GM13976 (cell line): ENCODE data around the gene SPRR1A.

Experiments used
- DNase-seq: peaks from one replicate; pipeline ENCODE4 v3.0.0; 2012; ENCODE audit warnings: low spot score
- in situ Hi-C: fragments of 300-500 bp; cut with MboI; formaldehyde crosslinking; loops from one replicate; pipeline ENCODE4 v1.12.0; 2022; ENCODE audit warnings: low sequenced_read_pairs, mixed read lengths, inconsistent platforms; ENCODE audit not compliant: unreplicated experiment
- TF ChIP-seq, protein P1 (sequence below): IDR thresholded peaks from 2 replicates; pipeline ENCODE4 v1.5.1; 2012; ENCODE audit warnings: borderline replicate concordance, mild to moderate bottlenecking; ENCODE audit not compliant: insufficient read depth; ENCODE audit errors: extremely low read depth, missing control alignments, control extremely low read depth

The SPRR1A gene

DNA sequence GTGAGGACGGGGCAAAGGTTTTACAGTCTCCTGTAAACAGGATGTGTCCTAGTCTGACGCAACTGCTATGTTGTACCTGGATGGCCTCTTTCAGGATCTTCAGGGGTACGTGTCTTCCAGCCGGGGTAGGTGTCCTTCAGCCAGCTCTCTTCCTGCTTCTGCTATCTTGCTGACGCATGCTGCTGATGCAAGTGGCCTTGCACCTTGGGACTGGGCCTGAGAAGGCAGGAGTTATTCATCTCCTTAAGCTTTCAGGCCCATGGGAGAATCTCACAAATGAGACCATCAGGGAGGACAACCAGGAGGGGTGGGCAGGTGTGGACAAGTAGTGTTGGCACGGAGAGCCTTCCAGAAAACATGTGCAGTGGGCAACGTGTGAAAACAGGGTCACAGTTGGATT, 39.2 kb downstream of the SPRR1A start:
- DNase-seq = no peak

DNA sequence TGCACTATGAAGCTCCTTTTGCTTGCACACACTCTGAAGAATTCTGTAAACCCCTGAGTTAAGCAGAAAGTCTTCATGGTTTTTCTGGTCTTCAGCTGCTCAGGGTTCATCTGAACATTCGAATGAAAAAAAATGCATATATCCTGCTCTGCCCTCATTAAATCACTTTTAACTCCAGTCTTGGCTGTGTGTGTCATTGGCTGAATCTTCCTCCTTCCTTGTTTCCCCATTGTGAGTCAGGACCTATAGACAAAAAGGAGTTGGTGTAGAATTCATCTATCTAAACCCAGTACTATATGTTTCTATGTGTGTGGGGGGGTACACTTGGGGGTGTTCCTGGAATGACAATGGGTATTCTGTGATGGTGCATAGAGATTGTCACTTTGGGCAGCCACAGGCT, 40.5 kb downstream of the SPRR1A start:
- DNase-seq = no peak
- in situ Hi-C loops = no loop called here
- TF ChIP-seq, protein P1, sequence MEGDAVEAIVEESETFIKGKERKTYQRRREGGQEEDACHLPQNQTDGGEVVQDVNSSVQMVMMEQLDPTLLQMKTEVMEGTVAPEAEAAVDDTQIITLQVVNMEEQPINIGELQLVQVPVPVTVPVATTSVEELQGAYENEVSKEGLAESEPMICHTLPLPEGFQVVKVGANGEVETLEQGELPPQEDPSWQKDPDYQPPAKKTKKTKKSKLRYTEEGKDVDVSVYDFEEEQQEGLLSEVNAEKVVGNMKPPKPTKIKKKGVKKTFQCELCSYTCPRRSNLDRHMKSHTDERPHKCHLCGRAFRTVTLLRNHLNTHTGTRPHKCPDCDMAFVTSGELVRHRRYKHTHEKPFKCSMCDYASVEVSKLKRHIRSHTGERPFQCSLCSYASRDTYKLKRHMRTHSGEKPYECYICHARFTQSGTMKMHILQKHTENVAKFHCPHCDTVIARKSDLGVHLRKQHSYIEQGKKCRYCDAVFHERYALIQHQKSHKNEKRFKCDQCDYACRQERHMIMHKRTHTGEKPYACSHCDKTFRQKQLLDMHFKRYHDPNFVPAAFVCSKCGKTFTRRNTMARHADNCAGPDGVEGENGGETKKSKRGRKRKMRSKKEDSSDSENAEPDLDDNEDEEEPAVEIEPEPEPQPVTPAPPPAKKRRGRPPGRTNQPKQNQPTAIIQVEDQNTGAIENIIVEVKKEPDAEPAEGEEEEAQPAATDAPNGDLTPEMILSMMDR = no peak

More for the DNA sequence above, 39.2 kb downstream of the SPRR1A start:
- in situ Hi-C loops = no loop called here
- TF ChIP-seq, protein P1 = no peak

DNA sequence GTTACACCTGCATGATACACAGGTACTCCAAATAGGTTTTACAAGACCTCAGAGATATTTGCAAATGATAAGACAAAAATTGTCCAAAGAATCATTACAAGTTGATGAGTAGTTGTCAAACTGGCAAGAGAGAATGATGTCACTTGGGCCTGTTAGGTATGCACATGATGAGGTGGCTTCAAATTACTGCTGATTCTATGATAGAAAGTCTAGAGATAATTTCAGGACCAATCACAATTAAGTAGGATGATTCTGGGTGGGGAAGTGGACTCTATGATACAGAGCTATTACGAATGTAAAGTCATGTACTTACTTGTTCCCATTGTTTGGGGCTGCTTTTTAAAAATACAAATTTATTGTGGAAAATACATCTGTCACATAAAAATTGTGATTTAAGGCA, 41.9 kb downstream of the SPRR1A start:
- in situ Hi-C loops = no loop called here

DNA sequence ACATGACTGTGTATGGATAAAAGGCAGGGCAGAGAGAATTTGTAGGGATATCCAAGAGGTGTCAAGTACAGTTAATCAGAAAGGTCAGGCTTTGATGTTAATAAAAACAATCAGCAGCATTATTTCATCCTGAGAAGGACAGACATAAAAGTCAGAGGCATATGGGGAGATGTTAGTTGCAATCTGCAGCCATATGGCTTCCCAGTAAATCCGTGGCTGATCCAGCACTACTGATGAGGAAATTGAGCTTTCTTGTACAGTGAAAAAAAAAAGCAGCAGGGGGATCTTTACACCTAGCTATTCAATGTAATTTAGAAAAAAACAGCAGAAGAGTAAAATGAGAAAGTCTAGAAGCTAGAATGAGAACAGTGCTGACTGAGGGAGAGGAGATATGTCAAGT, 44.9 kb downstream of the SPRR1A start:
- TF ChIP-seq, protein P1 = no peak
- DNase-seq = no peak
- in situ Hi-C loops = no loop called here

More for the DNA sequence above, 41.9 kb downstream of the SPRR1A start:
- TF ChIP-seq, protein P1 = no peak
- DNase-seq = no peak

DNA sequence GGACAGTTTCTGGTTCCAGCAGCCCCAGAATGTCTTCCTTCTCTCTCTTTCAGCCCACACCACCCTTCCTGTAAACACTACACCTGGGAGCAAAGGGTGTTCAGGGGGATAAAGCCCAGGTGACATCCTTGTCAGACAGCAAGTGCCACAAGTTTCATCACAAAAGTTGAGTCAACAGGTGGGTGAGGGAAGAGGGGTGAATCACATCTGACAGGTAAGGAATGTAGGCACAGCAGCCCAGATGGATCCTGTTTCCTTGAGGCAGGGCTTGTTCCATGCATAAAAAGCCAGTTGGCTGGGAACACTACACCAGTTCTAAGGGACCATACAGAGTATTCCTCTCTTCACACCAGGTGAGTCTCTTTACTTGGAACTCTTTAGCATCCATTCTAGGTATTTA, 47.0 kb downstream of the SPRR1A start, which contains the start of gene SPRR1B:
Gene SPRR1B (plus strand): TSS at position 309 of the 400 bp plus-strand sequence. CDS start 1,143 bp downstream, outside the sequence.
- DNase-seq = no peak
- TF ChIP-seq, protein P1 = no peak
- in situ Hi-C loops = no loop called here

DNA sequence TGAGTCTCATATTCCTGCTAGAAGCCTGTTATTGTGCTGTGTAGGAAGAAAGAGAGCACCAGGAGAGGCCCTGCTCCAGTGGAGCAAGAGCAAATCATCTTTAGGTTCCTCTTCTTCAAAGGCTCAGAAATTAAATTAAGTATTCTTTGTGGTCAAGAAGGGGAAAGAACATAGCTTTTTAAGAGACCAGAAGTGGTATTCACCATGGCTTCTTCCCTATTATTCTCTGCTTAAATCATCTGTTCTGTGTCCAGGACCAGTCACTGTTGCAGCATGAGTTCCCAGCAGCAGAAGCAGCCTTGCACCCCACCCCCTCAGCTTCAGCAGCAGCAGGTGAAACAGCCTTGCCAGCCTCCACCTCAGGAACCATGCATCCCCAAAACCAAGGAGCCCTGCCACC, 48.2 kb downstream of the SPRR1A start:
- DNase-seq = peak; percentile 13
- in situ Hi-C loops = no loop called here
- TF ChIP-seq, protein P1 = no peak

DNA sequence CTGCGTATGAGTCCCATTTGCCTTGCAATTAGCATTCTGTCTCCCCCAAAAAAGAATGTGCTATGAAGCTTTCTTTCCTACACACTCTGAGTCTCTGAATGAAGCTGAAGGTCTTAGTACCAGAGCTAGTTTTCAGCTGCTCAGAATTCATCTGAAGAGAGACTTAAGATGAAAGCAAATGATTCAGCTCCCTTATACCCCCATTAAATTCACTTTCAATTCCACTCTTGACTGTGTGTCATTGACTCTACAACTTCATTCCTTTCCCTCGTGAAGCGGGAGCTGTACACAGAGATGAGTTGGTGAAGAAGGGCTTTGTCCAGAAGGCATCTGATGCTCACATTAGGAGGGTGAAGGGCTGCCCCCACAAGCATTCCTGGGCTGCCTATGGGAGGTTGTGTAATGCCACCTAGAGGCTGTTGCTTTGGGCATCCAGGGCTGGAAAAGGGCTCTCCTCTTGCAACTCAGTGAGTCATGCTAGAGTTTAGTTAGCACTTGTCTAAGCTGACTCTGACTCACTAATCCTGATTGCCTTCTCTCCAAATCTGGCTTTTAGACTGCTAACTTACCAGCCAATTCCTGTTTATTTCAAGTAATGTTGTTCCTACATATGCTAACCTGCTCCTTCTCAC, 48.9 kb downstream of the SPRR1A start:
- TF ChIP-seq, protein P1 = no peak
- DNase-seq = peak; percentile 21
- in situ Hi-C loops = no loop called here
